Ectodermal cell (in vitro differentiated cells): ENCODE measurements around the gene CFAP20DC.

Experiments
- H3K27ac ChIP-seq: 2 replicates; pipeline ENCODE4 v1.7.0; 2013; ENCODE audit warnings: mild to moderate bottlenecking, low read depth, low read length; ENCODE audit not compliant: insufficient read depth, poor library complexity, severe bottlenecking
- H3K27me3 ChIP-seq: 2 replicates; pipeline ENCODE4 v1.7.0; 2013; ENCODE audit warnings: mild to moderate bottlenecking, low read length; ENCODE audit not compliant: insufficient read depth, control insufficient read depth, poor library complexity, severe bottlenecking
- H3K36me3 ChIP-seq: one replicate; pipeline ENCODE4 v1.7.0; 2013; ENCODE audit warnings: low read length; ENCODE audit not compliant: control insufficient read depth, insufficient read depth
- H3K4me1 ChIP-seq: one replicate; pipeline ENCODE4 v1.7.0; 2013; ENCODE audit warnings: low read length; ENCODE audit not compliant: control insufficient read depth, insufficient read depth
- H3K4me3 ChIP-seq: 2 replicates; pipeline ENCODE4 v1.7.0; 2013; ENCODE audit warnings: low read depth, low read length, control low read depth; ENCODE audit not compliant: insufficient read depth
- H3K9me3 ChIP-seq: 2 replicates; pipeline ENCODE4 v1.7.0; 2013; ENCODE audit warnings: mild to moderate bottlenecking, low read length, moderate library complexity; ENCODE audit not compliant: control insufficient read depth
- WGBS, 2 experiments: methylation state at CpG; one replicate each; pipeline ENCODE4 v1.1.7; 2013; ENCODE audit warnings: missing lambda C conversion rate in 2 of 2; 5-methylcytosine and 5-hydroxymethylcytosine counted together

Gene CFAP20DC

DNA sequence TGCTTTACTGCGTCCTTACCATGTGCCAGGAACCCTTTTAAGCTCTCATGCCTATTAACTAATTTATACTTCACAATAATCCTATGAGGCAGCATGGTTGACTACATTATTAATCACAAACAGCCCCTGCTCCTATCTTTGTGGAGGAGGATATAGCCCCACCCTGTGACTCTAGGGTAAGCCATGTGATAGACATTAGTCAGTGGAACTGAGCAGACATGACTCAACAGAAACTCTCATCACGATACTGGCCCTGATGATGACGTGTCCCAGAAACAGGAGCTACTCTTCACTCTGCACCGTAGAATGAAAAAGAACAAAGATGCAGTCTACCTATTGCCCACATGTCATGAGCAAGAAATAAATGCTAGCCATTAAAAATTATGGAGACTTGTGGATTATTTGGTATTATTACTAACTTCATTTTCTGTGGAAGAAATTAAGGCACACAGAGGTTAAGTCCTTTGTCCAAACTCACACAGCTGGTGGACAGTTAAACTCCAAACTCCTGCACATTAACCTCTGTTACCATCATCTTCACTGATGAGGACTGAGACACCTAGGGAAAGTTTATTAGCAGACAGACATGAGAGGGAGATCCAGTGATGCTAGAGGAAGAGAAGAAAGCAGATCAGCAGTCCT lies 51.2 kb downstream of the CFAP20DC start:
- Histone ChIP-seq H3K36me3 (no peaks in the 10 kb centered on the region), H3K27me3 (no peaks in the 10 kb centered on the region), H3K9me3 (no peaks in the 10 kb centered on the region), H3K4me1 (no peaks in the 10 kb centered on the region), H3K4me3 (no peak overlapping the region), H3K27ac (no peak overlapping the region)
- 91 to 96% methylated on average over 4 of the region's 4 CpGs for WGBS, 2 experiments

DNA sequence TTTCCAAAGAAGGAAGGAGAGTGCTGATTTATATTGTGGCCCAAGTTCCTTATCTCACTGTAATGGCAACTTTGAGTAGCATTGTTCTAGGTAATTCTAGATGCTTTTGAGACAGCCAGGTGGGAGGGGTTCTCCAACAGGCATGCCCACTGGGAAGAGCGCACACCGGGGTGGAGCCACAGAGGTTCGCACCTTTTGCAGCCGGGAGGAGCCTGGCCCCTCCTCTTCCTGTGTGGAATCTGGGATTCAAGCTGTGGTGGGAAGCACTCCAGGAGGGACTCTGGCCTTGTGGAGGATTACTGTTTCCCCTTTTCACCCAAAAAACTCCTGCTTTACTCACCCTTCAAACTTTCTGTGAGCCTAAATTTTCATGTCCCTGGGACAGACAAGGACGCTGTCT lies 53.1 kb downstream of the CFAP20DC start:
- Histone ChIP-seq H3K9me3 (no peaks in the 10 kb centered on the region), H3K27me3 (no peaks in the 10 kb centered on the region), H3K4me1 (no peaks in the 10 kb centered on the region), H3K27ac (no peak overlapping the region), H3K36me3 (no peaks in the 10 kb centered on the region), H3K4me3 (no peak overlapping the region)
- WGBS, 2 experiments, result 91 to 95% methylated on average over 5 of the region's 5 CpGs

DNA sequence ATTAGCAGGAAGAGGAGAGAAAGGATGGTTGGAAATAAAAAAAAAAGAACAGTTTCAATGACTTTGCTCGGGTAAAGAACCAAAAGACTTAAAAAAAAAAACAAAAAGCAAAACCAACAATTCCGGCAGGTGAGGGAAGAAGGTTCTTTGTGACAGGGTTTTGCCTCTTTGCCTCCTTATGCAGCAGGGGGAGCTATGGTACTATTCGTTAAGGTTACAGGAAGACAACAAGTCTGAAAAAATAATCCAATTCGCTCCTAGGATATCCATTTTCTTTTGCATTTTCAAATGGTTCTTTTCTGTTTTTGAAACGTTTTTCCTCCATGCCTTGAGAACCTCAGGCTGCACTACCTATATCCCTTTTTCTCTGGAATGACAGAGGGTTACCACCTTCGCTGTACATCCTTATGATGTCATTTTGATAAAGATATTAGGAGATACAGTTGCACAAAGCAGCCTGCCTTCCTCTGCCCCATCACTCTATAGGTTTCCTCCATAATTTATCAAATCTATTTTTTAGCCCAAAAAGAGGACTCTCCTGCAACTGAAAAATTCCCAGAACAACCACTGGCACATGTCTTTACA lies 55.0 kb downstream of the CFAP20DC start:
- WGBS, 2 experiments, result 19 to 39% methylated on average over 3 to 6 of the region's 6 CpGs
- no peaks in the 10 kb centered on the region for H3K4me1 ChIP-seq
- H3K36me3 ChIP-seq, result no peaks in the 10 kb centered on the region
- H3K9me3 ChIP-seq, result no peaks in the 10 kb centered on the region
- no peak overlapping the region for H3K4me3 ChIP-seq
- H3K27me3 ChIP-seq, result no peaks in the 10 kb centered on the region
- H3K27ac ChIP-seq, result no peak overlapping the region

DNA sequence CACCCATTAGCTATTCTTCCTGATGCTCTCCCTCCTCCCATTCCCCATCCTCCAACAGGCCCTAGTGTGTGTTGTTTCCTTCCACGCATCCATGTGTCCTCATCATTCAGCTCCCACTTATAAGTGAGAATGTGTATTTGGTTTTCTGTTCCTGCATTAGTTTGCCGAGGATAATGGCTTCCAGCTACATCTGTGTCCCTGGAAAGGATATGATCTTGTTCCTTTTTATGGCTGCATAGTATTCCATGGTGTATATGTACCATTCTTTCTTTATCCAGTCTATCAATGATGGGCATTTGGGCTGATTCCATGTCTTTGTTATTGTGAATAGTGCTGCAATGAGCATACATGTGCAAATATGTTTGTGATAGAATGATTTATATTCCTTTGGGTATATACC lies 56.3 kb downstream of the CFAP20DC start:
- no peaks in the 10 kb centered on the region for H3K4me1 ChIP-seq
- no peak overlapping the region for H3K4me3 ChIP-seq
- no peaks in the 10 kb centered on the region for H3K9me3 ChIP-seq
- H3K36me3 ChIP-seq, result no peaks in the 10 kb centered on the region
- H3K27ac ChIP-seq, result no peak overlapping the region
- 90 to 96% methylated on average over 2 of the region's 2 CpGs for WGBS, 2 experiments
- no peaks in the 10 kb centered on the region for H3K27me3 ChIP-seq

DNA sequence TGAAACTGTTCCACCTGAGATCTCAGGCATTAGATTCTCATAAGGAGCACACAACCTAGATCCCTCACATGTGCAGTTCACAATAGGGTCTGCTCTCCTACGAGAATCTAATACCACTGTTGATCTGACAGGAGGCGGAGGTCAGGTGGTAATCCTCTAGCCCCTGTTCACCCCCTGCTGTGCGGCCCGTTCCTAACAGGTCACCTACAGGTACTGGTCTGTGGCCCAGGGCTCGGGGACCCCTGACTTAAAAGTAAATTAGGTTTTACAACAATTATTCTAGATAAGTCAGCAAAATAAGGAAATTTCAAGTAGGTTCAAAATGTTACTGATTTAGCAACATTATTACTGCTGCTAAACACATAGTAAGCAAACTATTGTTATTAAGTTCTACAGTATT lies 58.2 kb downstream of the CFAP20DC start:
- no peaks in the 10 kb centered on the region for H3K36me3 ChIP-seq
- no peak overlapping the region for H3K27ac ChIP-seq
- no peak overlapping the region for H3K4me3 ChIP-seq
- H3K27me3 ChIP-seq, result no peaks in the 10 kb centered on the region
- no peaks in the 10 kb centered on the region for H3K4me1 ChIP-seq
- H3K9me3 ChIP-seq, result no peaks in the 10 kb centered on the region
- WGBS, 2 experiments, result 77 to 83% methylated on average over 5 of the region's 5 CpGs

DNA sequence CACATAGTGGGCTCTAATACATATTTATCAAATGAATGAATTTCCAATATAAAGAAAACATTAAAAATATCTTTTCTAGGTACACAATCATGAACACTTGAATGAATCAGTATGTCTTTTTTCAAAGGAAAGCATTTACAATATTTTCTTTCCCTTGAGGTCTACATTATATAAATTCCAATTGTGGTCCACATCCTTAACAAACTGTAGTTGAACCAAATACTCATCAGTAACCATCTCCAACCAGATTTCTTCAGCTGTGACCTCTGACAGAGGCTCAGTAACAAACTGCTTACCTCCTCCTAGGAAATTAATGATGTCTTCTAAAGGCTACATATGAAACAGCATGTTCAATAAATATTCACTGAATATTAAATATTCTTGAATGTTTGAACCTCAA lies 58.8 kb downstream of the CFAP20DC start:
- Histone ChIP-seq H3K9me3 (no peaks in the 10 kb centered on the region), H3K4me3 (no peak overlapping the region), H3K27ac (no peak overlapping the region), H3K36me3 (no peaks in the 10 kb centered on the region), H3K4me1 (no peaks in the 10 kb centered on the region), H3K27me3 (no peaks in the 10 kb centered on the region)

DNA sequence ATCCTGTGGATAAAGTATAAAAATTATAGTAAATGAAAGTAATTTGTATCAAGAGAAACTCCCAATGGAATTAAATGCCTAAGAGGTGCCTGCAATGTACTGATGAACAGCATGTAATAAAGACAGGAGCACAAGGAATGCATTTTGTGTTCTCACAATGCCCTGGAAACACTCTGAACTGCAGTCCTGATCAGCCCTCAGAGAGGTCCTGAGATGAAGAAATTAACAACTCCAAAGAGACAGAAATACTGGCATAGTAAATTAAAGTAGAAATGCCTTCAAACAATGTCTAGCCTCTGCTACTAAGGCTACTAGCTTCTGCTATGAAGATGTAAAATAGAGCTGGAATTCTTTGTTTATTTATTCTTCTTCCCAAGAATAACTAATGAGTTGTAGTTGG lies 59.9 kb downstream of the CFAP20DC start:
- Histone ChIP-seq H3K9me3 (no peaks in the 10 kb centered on the region), H3K4me3 (no peak overlapping the region), H3K27me3 (no peaks in the 10 kb centered on the region), H3K36me3 (no peaks in the 10 kb centered on the region), H3K27ac (no peak overlapping the region), H3K4me1 (no peaks in the 10 kb centered on the region)

DNA sequence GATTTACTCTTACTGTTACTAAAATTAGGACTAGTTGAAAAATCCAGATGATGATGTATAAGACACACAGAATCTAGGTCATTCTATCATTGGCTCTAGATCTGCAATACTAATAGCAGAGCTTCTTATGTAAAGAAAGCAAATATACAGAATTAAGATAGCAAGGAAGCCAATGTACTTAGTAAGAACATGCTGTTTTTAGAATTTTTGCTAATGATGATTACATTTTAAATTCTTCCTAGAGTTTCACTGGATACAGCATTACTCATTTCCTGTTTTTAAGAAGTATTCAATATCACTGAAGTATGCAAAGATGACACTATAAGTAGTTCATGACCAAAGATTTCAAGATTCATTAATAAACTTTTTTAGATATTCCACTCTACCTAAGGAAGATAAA lies 60.7 kb downstream of the CFAP20DC start:
- Histone ChIP-seq H3K9me3 (no peaks in the 10 kb centered on the region), H3K27me3 (no peaks in the 10 kb centered on the region), H3K36me3 (no peaks in the 10 kb centered on the region), H3K27ac (no peak overlapping the region), H3K4me3 (no peak overlapping the region), H3K4me1 (no peaks in the 10 kb centered on the region)

DNA sequence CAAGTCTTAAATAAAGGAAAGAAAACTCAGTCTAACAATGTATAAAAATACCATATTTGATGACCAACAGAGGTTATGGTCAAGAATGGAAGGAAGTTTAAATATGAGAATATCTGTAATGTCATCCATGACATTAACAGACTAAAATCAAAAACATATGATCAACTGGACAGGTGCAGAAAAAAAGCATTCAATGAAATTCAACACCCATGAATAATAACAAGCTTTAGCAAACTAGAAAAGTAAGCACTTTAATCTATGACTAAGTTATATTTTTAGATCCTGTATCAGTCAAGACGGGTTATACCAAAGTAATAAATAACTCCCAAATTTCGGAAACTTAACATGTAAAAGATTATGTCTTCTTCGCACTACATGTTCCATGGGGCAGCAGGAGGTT lies 61.8 kb downstream of the CFAP20DC start:
- H3K27ac ChIP-seq, result no peak overlapping the region
- no peaks in the 10 kb centered on the region for H3K4me1 ChIP-seq
- no peak overlapping the region for H3K4me3 ChIP-seq
- no peaks in the 10 kb centered on the region for H3K27me3 ChIP-seq
- 94 to 97% methylated on average over 3 of the region's 3 CpGs for WGBS, 2 experiments
- H3K36me3 ChIP-seq, result no peaks in the 10 kb centered on the region
- H3K9me3 ChIP-seq, result no peaks in the 10 kb centered on the region

DNA sequence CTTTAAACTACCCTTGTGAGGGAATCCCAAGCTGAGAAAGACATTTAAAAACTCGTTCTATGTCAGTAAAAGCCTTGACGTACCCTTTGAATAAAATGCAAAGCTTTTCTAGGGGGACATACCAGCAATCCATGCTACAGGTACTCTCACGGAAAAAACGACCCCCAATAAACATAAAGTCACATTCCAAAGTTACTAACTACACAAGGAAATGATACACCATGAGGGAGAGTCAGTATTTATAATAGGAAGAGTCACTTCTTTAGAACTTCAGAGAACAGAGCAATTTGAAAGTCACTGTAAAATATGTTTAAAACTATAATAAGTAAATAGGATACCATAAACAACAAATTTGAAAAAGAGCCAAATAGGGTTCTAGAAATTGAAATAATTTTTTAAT lies 63.2 kb downstream of the CFAP20DC start:
- H3K4me3 ChIP-seq, result no peak overlapping the region
- no peaks in the 10 kb centered on the region for H3K36me3 ChIP-seq
- H3K4me1 ChIP-seq, result no peaks in the 10 kb centered on the region
- 88 to 95% methylated on average over 3 to 4 of the region's 4 CpGs for WGBS, 2 experiments
- no peaks in the 10 kb centered on the region for H3K9me3 ChIP-seq
- no peaks in the 10 kb centered on the region for H3K27me3 ChIP-seq
- no peak overlapping the region for H3K27ac ChIP-seq

DNA sequence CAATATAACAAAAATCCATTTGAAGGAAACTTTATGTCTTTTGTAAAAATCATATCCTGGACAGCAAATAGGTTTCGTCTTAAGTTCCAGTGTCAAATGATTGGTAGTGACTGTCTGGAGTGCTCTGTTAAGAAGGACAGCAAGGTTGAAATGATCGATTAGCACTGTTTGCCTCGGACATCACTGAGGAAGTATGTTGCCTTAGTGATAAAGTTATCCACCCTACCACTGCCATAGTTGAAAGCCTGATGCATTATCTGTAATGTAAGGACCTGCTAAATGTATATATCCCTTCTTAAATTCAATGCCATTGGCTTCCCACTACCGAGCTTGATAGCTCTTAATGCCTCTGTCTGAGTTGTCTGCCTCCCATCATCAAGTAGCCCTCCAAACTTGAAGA lies 70.0 kb downstream of the CFAP20DC start:
- H3K4me3 ChIP-seq, result no peak overlapping the region
- WGBS, 2 experiments, result 91 to 97% methylated on average over 3 to 4 of the region's 4 CpGs
- no peaks in the 10 kb centered on the region for H3K27me3 ChIP-seq
- H3K9me3 ChIP-seq, result no peaks in the 10 kb centered on the region
- H3K27ac ChIP-seq, result no peak overlapping the region
- no peaks in the 10 kb centered on the region for H3K36me3 ChIP-seq
- H3K4me1 ChIP-seq, result no peaks in the 10 kb centered on the region
